ENCODE measurements around the gene ALDH18A1.

The ALDH18A1 gene

GRCh38 chr10:95559471-95559870 is 97.0 kb downstream of the ALDH18A1 start:
- DNase-seq (ENCODE audit: low read depth in 1 of 2, low spot score in 1 of 2), result no peak

GRCh38 chr10:95558593-95559320 is 97.8 kb downstream of the ALDH18A1 start:
- no peak for DNase-seq (ENCODE audit: low read depth in 1 of 2, low spot score in 1 of 2)

- no peak for DNase-seq (ENCODE audit: low read depth in 1 of 2, low spot score in 1 of 2)
Observed at GRCh38 chr10:95556994-95557767, 99.3 kb downstream of the ALDH18A1 start.
